BLaER1 (cell line): Measurements from ENCODE around the gene SPDEF.

Experiments
- H3K27ac ChIP-seq: shearing (Covaris generic); formaldehyde crosslinking; 2 replicates; pipeline ENCODE4 v1.8.1; 2022
- H3K27me3 ChIP-seq: shearing (Covaris generic); formaldehyde crosslinking; 2 replicates; pipeline ENCODE4 v1.8.1; 2022
- H3K36me3 ChIP-seq: shearing (Covaris generic); formaldehyde crosslinking; 2 replicates; pipeline ENCODE4 v1.8.1; 2022
- H3K4me1 ChIP-seq: shearing (Covaris generic); formaldehyde crosslinking; 2 replicates; pipeline ENCODE4 v1.8.1; 2022
- H3K4me2 ChIP-seq: shearing (Covaris generic); formaldehyde crosslinking; 2 replicates; pipeline ENCODE4 v1.8.1; 2022
- H3K4me3 ChIP-seq: shearing (Covaris generic); formaldehyde crosslinking; 2 replicates; pipeline ENCODE4 v1.8.1; 2022
- H3K9ac ChIP-seq: shearing (Covaris generic); formaldehyde crosslinking; 2 replicates; pipeline ENCODE4 v1.8.1; 2022
- H3K9me3 ChIP-seq: shearing (Covaris generic); formaldehyde crosslinking; 2 replicates; pipeline ENCODE4 v1.8.1; 2022
- H4K20me1 ChIP-seq: shearing (Covaris generic); formaldehyde crosslinking; 2 replicates; pipeline ENCODE4 v1.8.1; 2022
- Cebpa-rat ChIP-seq: shearing (Covaris generic); IDR thresholded peaks from 2 replicates; pipeline ENCODE4 v1.8.1; 2022

The SPDEF gene

DNA sequence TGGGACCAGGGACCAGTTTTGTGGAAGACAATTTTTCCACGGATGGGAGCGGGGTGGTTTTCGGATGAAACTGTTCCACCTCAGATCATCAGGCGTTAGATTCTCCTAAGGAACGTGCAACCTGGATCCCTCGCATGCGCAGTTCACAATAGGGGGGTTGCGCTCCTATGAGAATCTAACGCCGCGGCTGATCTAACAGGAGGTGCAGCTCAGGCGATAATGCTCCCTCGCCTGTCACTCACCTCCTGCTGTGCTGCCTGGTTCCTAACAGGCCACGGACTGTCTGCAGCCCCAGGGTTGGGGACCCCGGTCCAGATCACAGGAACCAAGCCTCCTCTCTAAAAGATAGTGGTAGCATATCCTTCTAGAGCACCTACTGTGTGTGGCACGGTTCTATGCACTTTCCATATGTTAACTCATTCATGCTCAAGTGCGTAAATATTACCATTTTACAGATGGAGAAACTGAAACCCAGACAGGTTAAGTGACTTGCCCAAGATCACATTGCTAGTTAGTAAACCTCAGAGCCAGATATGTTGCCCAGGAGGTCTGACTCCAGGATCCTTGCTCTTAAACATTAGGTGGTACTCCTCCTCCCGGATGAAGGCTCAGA lies 25.3 kb downstream of the SPDEF start:
- no peak for TF ChIP-seq Cebpa-rat
- H3K27me3 ChIP-seq = no peaks in the 10 kb centered on the region
- peaks cover 17% of the 10 kb centered on the region for H3K4me1 ChIP-seq
- no peaks in the 10 kb centered on the region for H3K9me3 ChIP-seq
- no peak overlapping the region for H3K4me2 ChIP-seq
- H3K36me3 ChIP-seq = no peaks in the 10 kb centered on the region
- no peak overlapping the region for H3K27ac ChIP-seq
- H3K9ac ChIP-seq = no peak overlapping the region
- no peaks in the 10 kb centered on the region for H4K20me1 ChIP-seq
- H3K4me3 ChIP-seq = no peak overlapping the region

DNA sequence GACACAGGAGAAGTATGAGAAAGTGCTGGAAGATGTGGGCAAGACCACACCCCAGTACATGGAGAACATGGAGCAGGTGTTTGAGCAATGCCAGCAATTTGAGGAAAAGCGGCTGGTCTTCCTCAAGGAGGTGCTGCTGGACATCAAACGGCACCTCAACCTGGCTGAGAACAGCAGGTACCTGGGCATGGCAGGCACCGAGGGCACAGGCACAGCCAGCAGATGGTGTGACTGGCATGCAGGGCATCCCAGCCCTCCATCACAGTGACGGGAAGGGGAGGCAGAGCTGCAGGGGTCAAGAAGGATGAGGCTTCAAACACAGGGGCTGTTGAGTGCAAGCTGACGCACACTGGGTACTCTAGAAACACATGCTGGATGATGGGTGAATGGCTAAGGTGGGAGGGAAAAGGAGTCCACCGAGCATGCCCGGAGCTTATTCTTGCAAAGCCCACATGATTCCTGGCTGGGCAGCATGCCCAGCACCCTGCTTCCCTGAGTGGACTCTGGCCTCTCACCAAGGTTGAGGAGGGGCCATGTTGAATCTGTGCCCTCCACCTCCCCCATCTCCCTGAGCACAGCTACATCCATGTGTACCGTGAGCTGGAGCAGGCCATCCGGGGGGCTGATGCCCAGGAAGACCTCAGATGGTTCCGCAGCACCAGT lies 26.3 kb downstream of the SPDEF start:
- TF ChIP-seq Cebpa-rat = no peak
- H3K27me3 ChIP-seq = no peaks in the 10 kb centered on the region
- H3K9ac ChIP-seq = no peak overlapping the region
- H3K4me1 ChIP-seq = peaks cover 17% of the 10 kb centered on the region
- no peak overlapping the region for H3K27ac ChIP-seq
- no peaks in the 10 kb centered on the region for H4K20me1 ChIP-seq
- no peaks in the 10 kb centered on the region for H3K9me3 ChIP-seq
- no peak overlapping the region for H3K4me3 ChIP-seq
- H3K4me2 ChIP-seq = no peak overlapping the region
- no peaks in the 10 kb centered on the region for H3K36me3 ChIP-seq

DNA sequence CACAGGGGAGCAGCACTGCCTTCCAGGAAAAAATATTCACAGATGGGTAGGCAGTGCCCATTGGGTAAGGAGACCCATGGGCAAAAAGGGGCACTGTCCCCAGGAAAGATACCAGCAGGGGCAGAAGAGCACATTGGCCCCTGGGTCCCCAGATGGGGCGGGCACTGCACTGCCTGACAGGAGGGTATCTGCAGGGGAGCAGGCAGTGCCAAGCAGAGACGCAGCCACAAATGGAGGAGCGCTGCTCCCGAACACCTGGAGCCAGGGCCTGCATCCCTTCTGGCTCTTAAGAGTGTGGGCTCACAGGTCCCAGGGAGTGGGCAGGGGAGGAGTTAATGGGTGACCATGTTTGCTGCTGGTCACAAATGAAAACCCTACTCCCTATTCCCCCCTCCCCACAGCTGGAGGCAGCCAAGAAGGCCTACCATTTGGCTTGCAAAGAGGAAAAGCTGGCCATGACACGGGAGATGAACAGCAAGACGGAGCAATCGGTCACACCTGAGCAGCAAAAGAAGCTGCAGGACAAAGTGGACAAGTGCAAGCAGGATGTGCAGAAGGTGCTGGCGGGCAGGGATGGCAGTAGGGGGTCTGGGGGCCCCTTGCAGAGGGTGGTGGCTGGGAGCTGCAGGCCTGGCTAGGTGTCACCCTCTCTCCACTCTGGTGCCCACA lies 27.0 kb downstream of the SPDEF start:
- Histone ChIP-seq H3K36me3 (no peaks in the 10 kb centered on the region), H3K9me3 (no peaks in the 10 kb centered on the region), H3K27ac (no peak overlapping the region), H4K20me1 (no peaks in the 10 kb centered on the region), H3K4me1 (peaks cover 17% of the 10 kb centered on the region), H3K4me3 (no peak overlapping the region), H3K9ac (no peak overlapping the region), H3K27me3 (no peaks in the 10 kb centered on the region), H3K4me2 (no peak overlapping the region)
- no peak for TF ChIP-seq Cebpa-rat

- no peaks in the 10 kb centered on the region for H3K36me3 ChIP-seq
- peaks cover 17% of the 10 kb centered on the region for H3K4me1 ChIP-seq
- no peak overlapping the region for H3K9ac ChIP-seq
- no peaks in the 10 kb centered on the region for H4K20me1 ChIP-seq
- TF ChIP-seq Cebpa-rat = no peak
- H3K9me3 ChIP-seq = no peaks in the 10 kb centered on the region
- no peak overlapping the region for H3K27ac ChIP-seq
- no peaks in the 10 kb centered on the region for H3K27me3 ChIP-seq
- H3K4me2 ChIP-seq = peak overlapping the region; percentile 69
- no peak overlapping the region for H3K4me3 ChIP-seq
Measured at GRCh38 chr6:34527751-34528670, 28.1 kb downstream of the SPDEF start.

DNA sequence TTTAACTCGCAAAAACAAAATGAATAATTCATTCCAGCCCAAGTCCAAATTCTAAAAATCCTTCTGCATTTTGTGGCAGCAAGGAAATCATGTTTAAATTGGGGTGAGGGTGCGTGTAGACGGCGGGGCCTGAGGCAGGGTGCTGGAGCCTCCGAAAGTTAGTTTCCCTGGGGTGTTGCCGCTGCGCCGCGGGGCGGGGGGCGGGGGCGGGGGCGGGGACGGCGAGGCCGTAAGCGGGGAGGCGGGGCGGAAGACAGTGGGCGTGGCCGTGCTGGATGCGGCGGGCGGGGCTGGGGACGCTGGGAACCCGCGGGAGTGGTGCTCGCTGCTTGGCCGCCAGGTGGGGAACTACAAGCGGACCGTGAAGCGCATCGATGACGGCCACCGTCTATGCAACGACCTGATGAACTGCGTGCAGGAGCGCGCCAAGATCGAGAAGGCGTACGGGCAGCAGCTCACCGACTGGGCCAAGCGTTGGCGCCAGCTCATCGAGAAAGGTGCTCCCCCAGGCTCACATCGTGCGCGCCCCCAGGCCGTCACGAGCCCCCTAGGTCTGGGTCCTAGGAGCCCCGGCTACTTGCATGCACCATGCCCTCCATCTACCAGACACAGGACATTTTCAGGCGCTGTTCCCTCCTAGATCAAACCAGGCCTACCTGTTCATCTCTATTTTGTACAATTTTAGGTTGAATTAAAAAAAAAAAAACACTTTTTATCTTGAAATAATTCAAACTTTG lies 29.0 kb downstream of the SPDEF start:
- H3K4me2 ChIP-seq = peak overlapping the region; percentile 69
- peak overlapping the region; percentile 32; the same call in 1 of the 2 replicates for H3K4me3 ChIP-seq
- no peak overlapping the region for H3K27ac ChIP-seq
- H4K20me1 ChIP-seq = no peaks in the 10 kb centered on the region
- H3K9me3 ChIP-seq = no peaks in the 10 kb centered on the region
- H3K9ac ChIP-seq = 0 out of 2 replicates have a peak overlapping the region, but pooled peaks have one; percentile 32
- TF ChIP-seq Cebpa-rat = no peak
- H3K36me3 ChIP-seq = no peaks in the 10 kb centered on the region
- no peaks in the 10 kb centered on the region for H3K27me3 ChIP-seq
- H3K4me1 ChIP-seq = peaks cover 17% of the 10 kb centered on the region

DNA sequence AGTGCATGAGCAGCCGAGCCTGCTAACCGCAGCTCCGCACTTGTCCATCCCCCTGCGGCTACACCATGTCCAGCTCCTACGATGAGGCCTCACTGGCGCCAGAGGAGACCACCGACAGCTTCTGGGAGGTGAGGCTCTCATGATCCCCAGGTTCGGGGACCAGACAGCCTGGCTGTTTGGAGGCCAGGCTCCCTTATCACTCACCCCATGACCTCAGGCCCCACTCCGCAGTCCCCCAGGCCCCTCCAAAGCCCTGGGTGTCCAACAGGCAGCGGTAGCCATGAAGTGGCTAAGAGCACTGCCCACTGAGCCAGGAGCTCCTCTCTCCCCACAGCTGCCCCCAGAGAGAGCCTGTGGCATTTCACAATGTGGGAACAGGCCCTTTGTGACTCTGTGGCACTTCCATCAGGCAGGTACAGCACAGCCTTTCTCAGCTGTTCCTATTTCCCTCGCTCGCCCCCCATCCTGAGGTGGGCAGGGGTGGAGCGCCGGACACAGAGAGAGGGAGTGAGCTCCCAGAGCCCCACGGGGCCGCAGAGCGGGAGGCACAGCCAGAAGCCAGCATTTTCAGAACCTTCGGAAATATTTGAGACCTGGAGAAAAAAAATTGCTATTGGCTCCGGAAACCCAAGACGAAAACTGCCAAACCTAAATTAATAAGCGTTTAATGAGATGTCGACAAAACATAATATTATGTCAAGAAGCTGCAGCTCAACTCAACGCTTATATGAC lies 29.7 kb downstream of the SPDEF start:
- Histone ChIP-seq H3K27ac (peak overlapping the region; percentile 23; the same call in 1 of the 2 replicates), H3K9me3 (no peaks in the 10 kb centered on the region), H3K4me1 (peaks cover 17% of the 10 kb centered on the region), H3K27me3 (no peaks in the 10 kb centered on the region), H3K4me3 (no peak overlapping the region), H3K4me2 (peak overlapping the region; percentile 62), H3K36me3 (no peaks in the 10 kb centered on the region), H3K9ac (peak overlapping the region; percentile 32; the same call in 1 of the 2 replicates), H4K20me1 (no peaks in the 10 kb centered on the region)
- no peak for TF ChIP-seq Cebpa-rat

DNA sequence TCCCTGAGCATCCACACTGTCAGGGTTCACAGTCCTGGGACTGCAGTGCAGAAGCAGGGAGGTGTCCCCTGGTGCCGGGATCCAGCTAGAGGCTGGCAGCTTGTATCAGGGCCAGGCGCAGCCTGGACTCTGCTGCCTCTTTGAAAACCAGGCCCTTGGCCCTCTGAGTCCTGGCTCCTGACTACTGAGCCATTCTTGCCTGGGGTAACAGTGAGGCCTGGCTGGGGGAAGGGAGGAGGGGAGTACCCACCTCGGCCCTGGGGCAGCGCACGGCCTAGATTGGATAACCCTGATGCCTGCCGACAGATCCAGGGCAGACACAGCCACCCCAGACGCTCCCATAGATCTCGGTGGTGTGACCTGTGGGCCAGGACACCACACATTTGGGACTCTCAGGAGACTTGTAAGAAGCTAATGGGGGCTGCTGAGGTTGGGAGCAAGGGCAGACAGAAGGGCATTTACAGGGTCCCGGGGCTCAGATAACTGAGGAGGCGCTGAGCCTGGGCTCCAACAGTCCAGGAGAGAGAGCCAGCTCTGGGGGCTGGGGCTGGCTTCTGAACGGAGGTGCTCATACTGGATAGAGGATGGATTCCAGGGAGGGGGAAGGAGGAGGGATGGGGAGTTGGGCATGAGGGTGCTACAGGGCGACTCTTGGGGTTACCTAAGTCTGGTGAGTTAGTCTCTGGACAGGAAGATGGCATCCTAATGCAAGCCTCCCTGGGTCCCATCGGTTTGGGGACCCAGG lies 30.5 kb downstream of the SPDEF start:
- Histone ChIP-seq H3K9ac (peak overlapping the region; percentile 32; the same call in 1 of the 2 replicates), H3K9me3 (no peaks in the 10 kb centered on the region), H3K27ac (no peak overlapping the region), H4K20me1 (no peaks in the 10 kb centered on the region), H3K27me3 (no peaks in the 10 kb centered on the region), H3K36me3 (no peaks in the 10 kb centered on the region), H3K4me1 (peaks cover 17% of the 10 kb centered on the region), H3K4me3 (no peak overlapping the region), H3K4me2 (no peak overlapping the region)
- TF ChIP-seq Cebpa-rat = no peak

GRCh38 chr6:34524971-34525370 lies 31.2 kb downstream of the SPDEF start:
- H3K4me1 ChIP-seq = peaks cover 17% of the 10 kb centered on the region
- no peak for TF ChIP-seq Cebpa-rat
- no peak overlapping the region for H3K4me2 ChIP-seq
- no peak overlapping the region for H3K4me3 ChIP-seq
- H3K9ac ChIP-seq = no peak overlapping the region
- no peaks in the 10 kb centered on the region for H4K20me1 ChIP-seq
- H3K27me3 ChIP-seq = no peaks in the 10 kb centered on the region
- H3K9me3 ChIP-seq = no peaks in the 10 kb centered on the region
- H3K36me3 ChIP-seq = no peaks in the 10 kb centered on the region
- no peak overlapping the region for H3K27ac ChIP-seq
